ENCODE measurements around the gene MOK.

GRCh38 chr14:102316338-102316742, 11.4 kb upstream of the MOK start:
- no peak for TF ChIP-seq EZH2 (IDR thresholded peaks at IDR 0.05; ENCODE audit: borderline replicate concordance, low read length)
- TF ChIP-seq CTCF (conservative IDR thresholded peaks at IDR 0.05 in 1 of 2, IDR thresholded peaks at IDR 0.05 in 1 of 2; ENCODE audit: extremely low read depth in 1 of 2, insufficient read depth in 1 of 2, low read depth in 1 of 2, low read length in 2 of 2): no peak

Data from mammary epithelial cell (primary cell).